ENCODE results near the gene NKX1-2.

NKX1-2 gene

GRCh38 chr10:124469956-124470484 lies 20.2 kb upstream of the NKX1-2 start:
- no peak overlapping the region for H3K4me2 ChIP-seq (ENCODE audit: low read length)
- H3K36me3 ChIP-seq (ENCODE audit: insufficient read depth, low read length), result no peaks in the 10 kb centered on the region; the same call in 1 of the 2 replicates
- no peak overlapping the region for H3K4me3 ChIP-seq (ENCODE audit: low read depth, low read length, poor library complexity, severe bottlenecking)
- H3K27me3 ChIP-seq (ENCODE audit: insufficient read depth, low read length), result no peaks in the 10 kb centered on the region
- no peak overlapping the region for H2AFZ ChIP-seq (ENCODE audit: low read length)
- H3F3A ChIP-seq (ENCODE audit: insufficient read depth, low read length), result 0 out of 2 replicates have a peak, but pooled peaks cover 3% of the 10 kb centered on the region
- TF ChIP-seq EZH2 (IDR thresholded peaks at IDR 0.05; ENCODE audit: borderline replicate concordance, low read length) (no peak), CTCF (IDR thresholded peaks at IDR 0.05; ENCODE audit: low read length) (no peak)
- no peaks in the 10 kb centered on the region for H3K9me2 ChIP-seq (ENCODE audit: low read depth, low read length)
- no peaks in the 10 kb centered on the region for H3K9me3 ChIP-seq (ENCODE audit: low read length)
- no peak overlapping the region for H3K9ac ChIP-seq (ENCODE audit: low read length)
- H3K4me1 ChIP-seq (ENCODE audit: insufficient read depth, low read length, severe bottlenecking), result peaks cover 28% of the 10 kb centered on the region
- no peak overlapping the region for H3K27ac ChIP-seq (ENCODE audit: low read depth, low read length, poor library complexity, severe bottlenecking)
- H4K20me1 ChIP-seq (ENCODE audit: insufficient read depth, low read length), result no peaks in the 10 kb centered on the region
- H3K79me2 ChIP-seq (ENCODE audit: insufficient read depth, low read length), result no peaks in the 10 kb centered on the region

GRCh38 chr10:124468624-124469023 lies 18.8 kb upstream of the NKX1-2 start:
- no peaks in the 10 kb centered on the region for H3K27me3 ChIP-seq (ENCODE audit: insufficient read depth, low read length)
- no peaks in the 10 kb centered on the region for H4K20me1 ChIP-seq (ENCODE audit: insufficient read depth, low read length)
- H3K4me1 ChIP-seq (ENCODE audit: insufficient read depth, low read length, severe bottlenecking), result peaks cover 38% of the 10 kb centered on the region
- no peak overlapping the region for H3K9ac ChIP-seq (ENCODE audit: low read length)
- H3K4me2 ChIP-seq (ENCODE audit: low read length), result no peak overlapping the region
- H3K36me3 ChIP-seq (ENCODE audit: insufficient read depth, low read length), result no peaks in the 10 kb centered on the region; the same call in 1 of the 2 replicates
- no peaks in the 10 kb centered on the region for H3K9me2 ChIP-seq (ENCODE audit: low read depth, low read length)
- no peaks in the 10 kb centered on the region for H3K9me3 ChIP-seq (ENCODE audit: low read length)
- no peak for TF ChIP-seq EZH2 (IDR thresholded peaks at IDR 0.05; ENCODE audit: borderline replicate concordance, low read length)
- no peak for TF ChIP-seq CTCF (IDR thresholded peaks at IDR 0.05; ENCODE audit: low read length)
- no peak overlapping the region for H2AFZ ChIP-seq (ENCODE audit: low read length)
- no peak overlapping the region for H3K4me3 ChIP-seq (ENCODE audit: low read depth, low read length, poor library complexity, severe bottlenecking)
- H3K79me2 ChIP-seq (ENCODE audit: insufficient read depth, low read length), result no peaks in the 10 kb centered on the region
- H3K27ac ChIP-seq (ENCODE audit: low read depth, low read length, poor library complexity, severe bottlenecking), result no peak overlapping the region
- H3F3A ChIP-seq (ENCODE audit: insufficient read depth, low read length), result 0 out of 2 replicates have a peak, but pooled peaks cover 3% of the 10 kb centered on the region

GRCh38 chr10:124467165-124467564 lies 17.3 kb upstream of the NKX1-2 start:
- H3K4me2 ChIP-seq (ENCODE audit: low read length), result peak overlapping the region; percentile 28; the same call in 1 of the 2 replicates
- peak overlapping the region; percentile 28; the same call in 1 of the 2 replicates for H3K9ac ChIP-seq (ENCODE audit: low read length)
- H3K9me3 ChIP-seq (ENCODE audit: low read length), result no peaks in the 10 kb centered on the region
- H3K27me3 ChIP-seq (ENCODE audit: insufficient read depth, low read length), result no peaks in the 10 kb centered on the region
- no peaks in the 10 kb centered on the region for H4K20me1 ChIP-seq (ENCODE audit: insufficient read depth, low read length)
- H3K9me2 ChIP-seq (ENCODE audit: low read depth, low read length), result no peaks in the 10 kb centered on the region
- no peak overlapping the region for H3K4me3 ChIP-seq (ENCODE audit: low read depth, low read length, poor library complexity, severe bottlenecking)
- H2AFZ ChIP-seq (ENCODE audit: low read length), result no peak overlapping the region
- peaks cover 43% of the 10 kb centered on the region for H3K4me1 ChIP-seq (ENCODE audit: insufficient read depth, low read length, severe bottlenecking)
- H3K36me3 ChIP-seq (ENCODE audit: insufficient read depth, low read length), result no peaks in the 10 kb centered on the region; the same call in 1 of the 2 replicates
- H3K27ac ChIP-seq (ENCODE audit: low read depth, low read length, poor library complexity, severe bottlenecking), result peak overlapping the region; percentile 84
- TF ChIP-seq EZH2 (IDR thresholded peaks at IDR 0.05; ENCODE audit: borderline replicate concordance, low read length) (no peak), CTCF (IDR thresholded peaks at IDR 0.05; ENCODE audit: low read length) (no peak)
- no peaks in the 10 kb centered on the region for H3K79me2 ChIP-seq (ENCODE audit: insufficient read depth, low read length)
- H3F3A ChIP-seq (ENCODE audit: insufficient read depth, low read length), result 0 out of 2 replicates have a peak, but pooled peaks cover 3% of the 10 kb centered on the region

Data from OCI-LY1 (cell line).